IPS DF 6.9 (cell line): Measurements from ENCODE around the gene TRIAP1.
A peak's percentile ranks its signal among the peaks of the same experiment; 100 is the strongest.
"Not testable (repeated sequence)": the region's sequence is repeated elsewhere in the genome, so short reads cannot be mapped to it uniquely, and the experiment has no call there.

Source experiments
- DNase-seq: peaks from one replicate; pipeline ENCODE4 v3.0.0-alpha.2; 2013; ENCODE audit warnings: low read depth, low spot score
- H3K27ac ChIP-seq: one replicate; pipeline ENCODE4 v1.5.1; 2013; ENCODE audit warnings: low read length, control low read depth
- H3K27me3 ChIP-seq: 2 replicates; pipeline ENCODE4 v1.6.1; 2013; ENCODE audit warnings: mild to moderate bottlenecking, low read length; ENCODE audit not compliant: control insufficient read depth, insufficient read depth
- H3K36me3 ChIP-seq: 2 replicates; pipeline ENCODE4 v1.6.1; 2013; ENCODE audit warnings: low read length; ENCODE audit not compliant: control insufficient read depth, insufficient read depth
- H3K4me1 ChIP-seq: 2 replicates; pipeline ENCODE4 v1.6.1; 2013; ENCODE audit warnings: low read length; ENCODE audit not compliant: control insufficient read depth, insufficient read depth
- H3K4me3 ChIP-seq: 2 replicates; pipeline ENCODE4 v1.5.1; 2013; ENCODE audit warnings: mild to moderate bottlenecking, low read length
- H3K9me3 ChIP-seq: 2 replicates; pipeline ENCODE4 v1.6.1; 2013; ENCODE audit warnings: low read length, inconsistent platforms; ENCODE audit not compliant: control insufficient read depth, insufficient read depth
- WGBS: extraction: QIAGEN DNeasy Blood & Tissue Kit; methylation state at CpG from one replicate; pipeline ENCODE4 v1.1.7; 2013; ENCODE audit warnings: mixed read lengths, missing lambda C conversion rate; ENCODE audit not compliant: insufficient read length, insufficient coverage; 5-methylcytosine and 5-hydroxymethylcytosine counted together

The TRIAP1 gene

DNA sequence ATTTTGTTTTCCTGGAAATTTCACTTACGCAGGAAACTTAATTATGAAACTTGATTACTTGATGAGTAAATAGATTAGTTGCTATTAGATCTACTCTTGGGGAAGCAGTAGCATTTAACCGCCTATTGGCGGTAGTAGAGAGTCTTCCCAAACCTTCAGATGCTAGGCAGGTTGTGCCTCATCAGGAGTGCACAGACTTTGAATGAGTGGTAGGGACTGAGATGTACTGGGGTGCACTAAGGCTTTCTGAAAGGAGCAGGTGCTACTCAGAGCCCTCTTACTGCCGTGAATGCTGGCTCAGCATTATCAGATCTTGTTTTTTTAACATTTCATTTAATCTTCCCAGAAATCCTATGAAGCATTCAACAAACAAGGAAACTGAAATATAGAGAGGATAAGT is 7.8 kb upstream of the TRIAP1 start:
- no peaks in the 10 kb centered on the region for H3K27me3 ChIP-seq
- no peak overlapping the region for H3K4me3 ChIP-seq
- no peaks in the 10 kb centered on the region for H3K4me1 ChIP-seq
- WGBS = no CpG with 5 or more reads among the region's 4 CpGs
- no peak for DNase-seq
- H3K9me3 ChIP-seq = no peaks in the 10 kb centered on the region
- no peak overlapping the region for H3K27ac ChIP-seq
- H3K36me3 ChIP-seq = peaks cover 7% of the 10 kb centered on the region; the same call in 1 of the 2 replicates

- no CpG with 5 or more reads among the region's 3 CpGs for WGBS
- DNase-seq = no peak
- no peaks in the 10 kb centered on the region for H3K4me1 ChIP-seq
- no peaks in the 10 kb centered on the region for H3K27me3 ChIP-seq
- H3K27ac ChIP-seq = no peak overlapping the region
- H3K4me3 ChIP-seq = no peak overlapping the region
- H3K9me3 ChIP-seq = no peaks in the 10 kb centered on the region
- H3K36me3 ChIP-seq = peaks cover 6% of the 10 kb centered on the region; the same call in 1 of the 2 replicates
Measured at GRCh38 chr12:120453060-120453750, 7.0 kb upstream of the TRIAP1 start.

DNA sequence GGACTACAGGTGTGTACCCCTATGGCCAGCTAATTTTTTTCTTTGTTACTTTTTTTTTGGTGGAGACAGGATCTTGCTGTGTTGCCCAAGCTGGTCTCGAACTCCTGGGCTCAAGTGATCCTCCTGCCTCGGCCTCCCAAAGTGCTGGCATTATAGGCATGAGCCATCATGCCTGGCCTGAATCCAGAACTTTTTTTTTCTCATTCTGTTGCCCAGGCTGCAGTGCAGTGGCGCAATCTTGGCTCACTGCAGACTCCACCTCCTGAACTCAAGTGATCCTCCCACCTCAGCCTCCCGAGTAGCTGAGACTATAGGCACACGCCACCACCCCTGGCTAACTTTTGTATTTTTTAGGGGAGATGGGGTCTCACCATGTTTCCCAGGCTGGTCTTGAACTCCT is 6.3 kb upstream of the TRIAP1 start:
- H3K36me3 ChIP-seq, H3K9me3 ChIP-seq, H3K4me3 ChIP-seq, H3K4me1 ChIP-seq, H3K27me3 ChIP-seq, DNase-seq, H3K27ac ChIP-seq: not testable (repeated sequence)
- WGBS = no CpG with 5 or more reads among the region's 5 CpGs

DNA sequence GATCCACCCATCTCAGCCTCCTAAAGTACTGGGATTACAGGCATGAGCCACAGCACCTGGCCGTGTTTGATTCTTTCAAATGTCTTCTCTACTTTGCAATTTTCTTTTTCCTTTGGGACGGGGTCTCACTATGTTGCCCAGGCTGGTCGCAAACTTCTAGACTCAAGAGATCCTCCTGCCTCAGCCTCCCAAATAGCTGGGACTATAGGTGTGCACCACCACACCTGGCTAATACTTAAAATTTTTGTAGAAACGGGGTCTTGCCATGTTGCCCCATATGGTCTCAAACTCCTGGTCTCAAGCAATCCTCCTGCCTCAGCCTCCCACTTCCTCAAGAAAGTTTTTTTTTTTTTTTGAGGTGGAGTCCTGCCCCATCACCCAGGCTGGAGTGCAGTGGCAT is 1.8 kb upstream of the TRIAP1 start:
- Histone ChIP-seq H3K4me1 (no peaks in the 10 kb centered on the region), H3K36me3 (peaks cover 4% of the 10 kb centered on the region; the same call in 1 of the 2 replicates), H3K4me3 (no peak overlapping the region), H3K27me3 (no peaks in the 10 kb centered on the region), H3K9me3 (no peaks in the 10 kb centered on the region), H3K27ac (no peak overlapping the region)
- no CpG with 5 or more reads among the region's 4 CpGs for WGBS
- no peak for DNase-seq

- H3K27ac ChIP-seq, H3K9me3 ChIP-seq, H3K4me1 ChIP-seq, H3K36me3 ChIP-seq, H3K27me3 ChIP-seq, DNase-seq: not testable (repeated sequence)
- peak overlapping the region; percentile 82 for H3K4me3 ChIP-seq
- WGBS = no CpG with 5 or more reads among the region's 17 CpGs
Measured at GRCh38 chr12:120446844-120447178, 627 bp upstream of the TRIAP1 start.

- DNase-seq = no peak
- Histone ChIP-seq H3K4me1 (no peaks in the 10 kb centered on the region), H3K36me3 (peaks cover 5% of the 10 kb centered on the region; the same call in 1 of the 2 replicates), H3K27ac (no peak overlapping the region), H3K4me3 (no peak overlapping the region), H3K9me3 (no peaks in the 10 kb centered on the region), H3K27me3 (no peaks in the 10 kb centered on the region)
- WGBS = no CpG with 5 or more reads among the region's 2 CpGs
Measured at GRCh38 chr12:120444676-120445075, 1.5 kb downstream of the TRIAP1 start.

DNA sequence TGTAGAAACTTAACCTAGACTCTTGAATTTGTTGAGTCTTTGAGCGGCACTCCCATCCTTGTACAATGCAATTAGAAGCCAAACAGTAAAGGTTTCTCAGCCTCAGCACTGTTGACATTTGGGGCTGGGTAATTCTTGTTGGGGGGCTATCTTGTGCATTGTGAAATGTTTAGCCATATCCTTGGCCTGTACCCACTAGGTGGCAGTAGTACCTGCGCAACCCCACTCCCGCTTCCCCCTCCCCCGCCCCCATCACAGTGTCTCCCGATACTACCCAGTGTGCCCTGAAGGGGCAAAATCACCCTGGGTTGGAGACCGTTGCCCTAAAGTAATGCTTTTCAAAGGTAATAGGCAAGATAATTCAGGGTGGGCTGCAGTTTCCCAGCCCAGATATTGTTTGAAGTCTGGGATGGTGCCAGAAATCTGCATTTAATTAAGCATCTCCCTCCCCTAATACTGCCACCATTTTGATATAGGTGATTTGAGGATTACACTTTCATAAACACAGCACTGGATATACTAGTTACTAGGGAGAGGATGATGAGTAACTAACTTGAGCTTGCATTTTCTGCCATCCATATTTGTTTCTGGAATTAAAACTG is 6.4 kb downstream of the TRIAP1 start:
- WGBS = no CpG with 5 or more reads among the region's 6 CpGs
- Histone ChIP-seq H3K36me3 (peaks cover 5% of the 10 kb centered on the region; the same call in 1 of the 2 replicates), H3K27ac (no peak overlapping the region), H3K9me3 (no peaks in the 10 kb centered on the region), H3K4me3 (no peak overlapping the region), H3K4me1 (no peaks in the 10 kb centered on the region), H3K27me3 (no peaks in the 10 kb centered on the region)
- no peak for DNase-seq

DNA sequence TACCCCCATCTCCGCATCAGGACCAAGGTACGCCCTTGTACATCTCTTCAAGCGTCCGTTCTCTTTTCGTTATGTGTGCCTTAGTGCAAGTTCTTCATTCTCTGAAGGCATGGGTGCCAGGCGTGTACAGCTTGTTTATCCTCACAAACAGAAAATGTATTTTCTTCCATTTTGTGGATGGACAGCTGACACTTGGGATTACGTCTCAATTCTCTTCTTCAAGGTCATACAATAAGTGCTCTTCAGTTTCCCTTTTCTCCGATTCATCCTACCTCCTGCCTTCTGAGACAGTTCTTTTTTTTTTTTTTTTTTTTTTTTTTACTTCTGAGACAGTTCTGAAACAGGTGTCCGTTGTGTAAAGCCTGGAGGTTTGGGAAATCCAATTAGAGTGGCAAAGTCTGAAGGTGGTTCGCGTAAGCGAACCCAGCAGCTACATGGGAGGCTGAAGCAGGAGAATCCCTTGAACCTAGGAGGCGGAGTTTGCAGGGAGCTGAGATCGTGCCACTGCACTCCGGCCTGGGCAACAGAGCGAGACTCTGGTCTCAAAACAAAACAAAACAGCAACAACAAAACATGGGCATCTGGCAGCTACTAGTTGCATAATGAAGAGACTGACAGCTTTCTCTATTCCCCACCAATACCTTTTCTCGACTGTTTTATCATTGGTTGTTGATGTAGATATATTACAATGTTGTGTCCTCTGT is 7.5 kb downstream of the TRIAP1 start:
- WGBS = no CpG with 5 or more reads among the region's 17 CpGs
- Histone ChIP-seq H3K27me3 (no peaks in the 10 kb centered on the region), H3K4me3 (peak overlapping the region; percentile 85; the same call in 1 of the 2 replicates), H3K36me3 (peaks cover 5% of the 10 kb centered on the region; the same call in 1 of the 2 replicates), H3K27ac (no peak overlapping the region), H3K4me1 (no peaks in the 10 kb centered on the region), H3K9me3 (no peaks in the 10 kb centered on the region)
- DNase-seq = no peak

DNA sequence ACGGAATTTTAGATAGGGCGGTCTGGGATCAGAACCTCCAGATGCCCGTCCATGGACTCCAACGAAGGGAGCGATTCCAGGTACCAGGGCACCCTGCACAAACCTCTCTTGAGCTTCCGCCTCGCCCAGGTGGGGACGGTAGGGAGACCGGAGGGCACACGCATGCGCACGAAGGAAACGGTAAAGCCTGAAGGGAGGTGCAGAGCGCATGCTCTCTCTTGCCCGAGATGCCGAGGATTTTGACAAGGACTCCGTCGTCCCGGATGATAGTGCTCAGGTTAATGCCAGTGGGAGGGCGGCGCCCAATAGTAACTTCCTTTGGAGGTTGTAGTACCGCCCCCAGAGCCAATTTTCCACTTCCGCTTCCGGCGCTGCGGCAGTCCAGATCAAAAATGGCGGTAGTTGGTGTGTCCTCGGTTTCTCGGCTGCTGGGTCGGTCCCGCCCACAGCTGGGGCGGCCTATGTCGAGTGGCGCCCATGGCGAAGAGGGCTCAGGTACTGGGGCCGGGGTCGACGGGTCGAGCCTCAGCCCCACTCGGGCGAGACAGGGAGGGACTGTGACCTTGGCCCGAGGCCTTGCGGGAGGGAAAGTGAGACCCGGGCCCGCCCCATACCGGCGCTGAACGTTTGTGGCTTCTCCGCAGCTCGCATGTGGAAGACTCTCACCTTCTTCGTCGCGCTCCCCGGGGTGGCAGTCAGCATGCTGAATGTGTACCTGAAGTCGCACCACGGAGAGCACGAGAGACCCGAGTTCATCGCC is 8.3 kb downstream of the TRIAP1 start, which contains the start of gene COX6A1:
COX6A1 (plus strand) TSS at position 379 of the 760 bp plus-strand sequence; CDS start at position 393, 14 bp downstream.
- no peak within 1 kb of the TSS for H3K27ac ChIP-seq
- H3K9me3 ChIP-seq = no peaks in the 10 kb centered on the region
- H3K36me3 ChIP-seq = peaks cover 5% of the 10 kb centered on the region; the same call in 1 of the 2 replicates
- peak; percentile 98 for DNase-seq
- no peaks in the 10 kb centered on the region for H3K4me1 ChIP-seq
- H3K4me3 ChIP-seq = peak within 1 kb of the TSS; percentile 85
- WGBS = no CpG with 5 or more reads among the region's 59 CpGs
- H3K27me3 ChIP-seq = no peaks in the 10 kb centered on the region
